Vagina (tissue), 2 donors: ENCODE results near the gene SLX4IP. TPM values are rescaled to one million over a fixed set of nuclear protein-coding genes. Genes with fewer than 3 reads are reported as not detected.
"Not testable (repeated sequence)": the region's sequence is repeated elsewhere in the genome, so short reads cannot be mapped to it uniquely, and the experiment has no call there.

Experiments used
- DNase-seq, 2 donors: peaks; one replicate each; pipeline ENCODE4 v3.0.0-alpha.2; 2017; ENCODE audit errors: extremely low spot score in 2 of 2
- H3K27ac ChIP-seq: fragments of 200-600 bp; sonication (generic); one replicate; pipeline ENCODE4 v1.5.1; 2019
- H3K27me3 ChIP-seq: fragments of 200-600 bp; sonication (generic); one replicate; pipeline ENCODE4 v1.5.1; 2019
- H3K36me3 ChIP-seq, 2 donors: fragments of 200-600 bp; sonication (generic); one replicate each; pipeline ENCODE4 v1.5.1; 2017 to 2019
- H3K4me1 ChIP-seq: fragments of 200-600 bp; sonication (generic); one replicate; pipeline ENCODE4 v1.5.1; 2019
- H3K4me3 ChIP-seq, 2 donors: fragments of 200-600 bp; sonication (generic); 1 replicate in 1 of 2; 2 replicates in 1 of 2; pipeline ENCODE4 v1.5.1; 2016 to 2019
- H3K9me3 ChIP-seq: fragments of 200-600 bp; sonication (generic); one replicate; pipeline ENCODE4 v1.5.1; 2019
- CTCF ChIP-seq, 3 experiments: fragments of 450-650 bp in 2 of 3; fragments of 200-600 bp in 1 of 3; sonication (generic) in 1 of 3; IDR thresholded peaks; one replicate each; pipeline ENCODE4 v1.5.1; 2017 to 2019; ENCODE audit warnings: antibody characterized with exemption in 3 of 3, mild to moderate bottlenecking in 2 of 3, moderate library complexity in 2 of 3
- POLR2A ChIP-seq, 2 donors: fragments of 450-650 bp; IDR thresholded peaks; one replicate each; pipeline ENCODE4 v1.6.1; 2017; ENCODE audit warnings: antibody characterized with exemption in 2 of 2, mild to moderate bottlenecking in 2 of 2, moderate library complexity in 2 of 2
- POLR2AphosphoS5 ChIP-seq, 2 donors: sonication (generic); formaldehyde crosslinking; IDR thresholded peaks; one replicate each; pipeline ENCODE4 v1.9.0; 2017; ENCODE audit warnings: antibody characterized with exemption in 2 of 2, mild to moderate bottlenecking in 2 of 2, low read depth in 1 of 2; ENCODE audit not compliant: insufficient read depth in 1 of 2
- intact Hi-C: fragments of 100-400 bp; cut with DNase I; formaldehyde crosslinking; loops from one replicate; pipeline ENCODE4 v1.15.1; 2023
- total RNA-seq: library from RNA; depleted of rRNA; stranded (reverse); fragments of >200 nt; gene quantifications from one replicate; pipeline ENCODE4 v1.2.3, GENCODE V29; 2016

SLX4IP gene
- total RNA-seq, 1 donor from 2014 or later: 4.9 TPM

- intact Hi-C loops: no loop called here
Observed at GRCh38 chr20:10390709-10391108, 44.4 kb upstream of the SLX4IP start.

GRCh38 chr20:10394752-10395151 lies 40.4 kb upstream of the SLX4IP start:
- H3K36me3 ChIP-seq, H3K27me3 ChIP-seq, intact Hi-C loops, H3K27ac ChIP-seq, DNase-seq, H3K4me3 ChIP-seq, H3K9me3 ChIP-seq, H3K4me1 ChIP-seq: not testable (repeated sequence)

More at GRCh38 chr20:10390709-10391108, 44.4 kb upstream of the SLX4IP start:
- Histone ChIP-seq H3K27ac (no peak overlapping the region), H3K4me3 (no peak overlapping the region), H3K36me3 (no peaks in the 10 kb centered on the region), H3K27me3 (no peaks in the 10 kb centered on the region), H3K9me3 (no peaks in the 10 kb centered on the region), H3K4me1 (no peaks in the 10 kb centered on the region)
- no peak for DNase-seq
- TF ChIP-seq POLR2AphosphoS5 (IDR thresholded peaks at IDR 0.05; ENCODE audit: insufficient read depth in 1 of 2, low read depth in 1 of 2) (no peak), CTCF (IDR thresholded peaks at IDR 0.05) (no peak), POLR2A (IDR thresholded peaks at IDR 0.05) (no peak)

GRCh38 chr20:10398834-10399369 lies 36.2 kb upstream of the SLX4IP start:
- Histone ChIP-seq H3K27me3 (no peaks in the 10 kb centered on the region), H3K27ac (no peak overlapping the region), H3K4me1 (no peaks in the 10 kb centered on the region), H3K9me3 (no peaks in the 10 kb centered on the region), H3K36me3 (no peaks in the 10 kb centered on the region), H3K4me3 (no peak overlapping the region)
- no peak for TF ChIP-seq POLR2AphosphoS5 (IDR thresholded peaks at IDR 0.05; ENCODE audit: insufficient read depth in 1 of 2, low read depth in 1 of 2)
- no peak for TF ChIP-seq CTCF (IDR thresholded peaks at IDR 0.05)
- no peak for TF ChIP-seq POLR2A (IDR thresholded peaks at IDR 0.05)
- intact Hi-C loops: no loop called here
- DNase-seq: no peak

GRCh38 chr20:10402938-10403608 lies 32.0 kb upstream of the SLX4IP start:
- H3K36me3 ChIP-seq: peaks cover 0 to 12% of the 10 kb centered on the region in 2 donors
- intact Hi-C loops: no loop called here
- no peaks in the 10 kb centered on the region for H3K27me3 ChIP-seq
- no peaks in the 10 kb centered on the region for H3K4me1 ChIP-seq
- DNase-seq: no peak
- H3K27ac ChIP-seq: no peak overlapping the region
- no peak overlapping the region for H3K4me3 ChIP-seq
- no peaks in the 10 kb centered on the region for H3K9me3 ChIP-seq
- no peak for TF ChIP-seq CTCF (IDR thresholded peaks at IDR 0.05)
- no peak for TF ChIP-seq POLR2A (IDR thresholded peaks at IDR 0.05)
- no peak for TF ChIP-seq POLR2AphosphoS5 (IDR thresholded peaks at IDR 0.05; ENCODE audit: insufficient read depth in 1 of 2, low read depth in 1 of 2)

- no peaks in the 10 kb centered on the region for H3K4me1 ChIP-seq
- H3K27ac ChIP-seq: no peak overlapping the region
- H3K9me3 ChIP-seq: no peaks in the 10 kb centered on the region
- H3K4me3 ChIP-seq: no peak overlapping the region
- no peaks in the 10 kb centered on the region for H3K27me3 ChIP-seq
- intact Hi-C loops: no loop called here
- H3K36me3 ChIP-seq: peaks cover 0 to 12% of the 10 kb centered on the region in 2 donors
- no peak for DNase-seq
- no peak for TF ChIP-seq POLR2AphosphoS5 (IDR thresholded peaks at IDR 0.05; ENCODE audit: insufficient read depth in 1 of 2, low read depth in 1 of 2)
- TF ChIP-seq CTCF (IDR thresholded peaks at IDR 0.05): no peak
Observed at GRCh38 chr20:10404023-10404628, 31.0 kb upstream of the SLX4IP start.
